Caco-2 (cell line): ENCODE results near the gene NFIA. TPM values are rescaled to one million over a fixed set of nuclear protein-coding genes. Genes with fewer than 3 reads are reported as not detected.

Experiments used
- BruUV-seq: library from RNA; stranded (reverse); fragments of 400-500 nt; replicated peaks from 2 replicates; lab custom pipeline; 2021; lab: Mats Ljungman, UMichigan
- CTCF ChIA-PET: fragments of 300-600 bp; sonication (Branson Sonifier 250); formaldehyde crosslinking; loops from one replicate; lab custom pipeline; 2022; ENCODE audit warnings: antibody characterized with exemption; lab: Charles Lee
- POLR2A ChIA-PET: fragments of 300-600 bp; sonication (Branson Sonifier 250); formaldehyde crosslinking; loops from one replicate; lab custom pipeline; 2022; ENCODE audit warnings: antibody characterized with exemption; lab: Charles Lee
- DNase-seq, 2 experiments: peaks; one replicate each; pipeline versions ENCODE4 v3.0.0 to v3.0.0-alpha.2; 2020 to 2022
- H3K27me3 ChIP-seq: replicated peaks from 2 replicates; pipeline ENCODE4 v1.6.0; 2011; ENCODE audit warnings: low read length; ENCODE audit not compliant: control insufficient read depth, insufficient read depth
- H3K36me3 ChIP-seq: 2 replicates; pipeline ENCODE4 v1.5.1; 2011; ENCODE audit warnings: low read length; ENCODE audit not compliant: control insufficient read depth, insufficient read depth
- H3K4me1 ChIP-seq: fragments of 250-450 bp; sonication (Bioruptor Pico); 2 replicates; pipeline ENCODE4 v1.5.1; 2020; ENCODE audit warnings: mild to moderate bottlenecking
- H3K4me3 ChIP-seq: 2 replicates; pipeline ENCODE4 v1.5.1; 2011; ENCODE audit warnings: low read depth, mild to moderate bottlenecking, control low read depth, low read length
- H3K9me3 ChIP-seq: fragments of 250-450 bp; sonication (Bioruptor Pico); 2 replicates; pipeline ENCODE4 v1.5.1; 2020; ENCODE audit warnings: mild to moderate bottlenecking, moderate library complexity
- H3K27ac Mint-ChIP-seq: one replicate; pipeline ENCODE4 v1.8.0; 2022; ENCODE audit warnings: mixed read lengths; ENCODE audit not compliant: unreplicated experiment
- H3K27me3 Mint-ChIP-seq: one replicate; pipeline ENCODE4 v1.8.0; 2022; ENCODE audit warnings: mixed read lengths; ENCODE audit not compliant: insufficient read depth, unreplicated experiment
- H3K36me3 Mint-ChIP-seq: one replicate; pipeline ENCODE4 v1.8.0; 2022; ENCODE audit warnings: mild to moderate bottlenecking, mixed read lengths; ENCODE audit not compliant: insufficient read depth, unreplicated experiment
- H3K4me1 Mint-ChIP-seq: one replicate; pipeline ENCODE4 v1.8.0; 2022; ENCODE audit warnings: low read depth, mixed read lengths; ENCODE audit not compliant: unreplicated experiment
- H3K4me3 Mint-ChIP-seq: one replicate; pipeline ENCODE4 v1.8.0; 2022; ENCODE audit warnings: mild to moderate bottlenecking, moderate library complexity, mixed read lengths; ENCODE audit not compliant: unreplicated experiment
- H3K9me3 Mint-ChIP-seq: one replicate; pipeline ENCODE4 v1.8.0; 2022; ENCODE audit warnings: mixed read lengths; ENCODE audit not compliant: unreplicated experiment
- intact Hi-C: fragments of 100-400 bp; cut with micrococcal nuclease; formaldehyde crosslinking; loops from one replicate; pipeline ENCODE4 v1.10.0; 2022; ENCODE audit not compliant: unreplicated experiment
- total RNA-seq: library from RNA; stranded (reverse); gene quantifications from 2 replicates; pipeline ENCODE4 v1.2.3, GENCODE V29; 2022
- TF ChIP-seq, protein P1 (sequence below), 2 experiments: fragments of 200-600 bp in 1 of 2; IDR thresholded peaks; 1 replicate in 1 of 2; 2 replicates in 1 of 2; pipeline versions ENCODE4 v1.5.1 to v1.8.0; 2011 to 2022; ENCODE audit warnings: antibody characterized with exemption in 1 of 2, control low read depth in 1 of 2, inconsistent platforms in 1 of 2, low read depth in 1 of 2, low read length in 1 of 2, mild to moderate bottlenecking in 1 of 2, moderate library complexity in 1 of 2; ENCODE audit not compliant: insufficient read depth in 1 of 2, severe bottlenecking in 1 of 2, unreplicated experiment in 1 of 2

Gene NFIA
- total RNA-seq, 1 experiment from 2014 or later, result 1.4 TPM

DNA sequence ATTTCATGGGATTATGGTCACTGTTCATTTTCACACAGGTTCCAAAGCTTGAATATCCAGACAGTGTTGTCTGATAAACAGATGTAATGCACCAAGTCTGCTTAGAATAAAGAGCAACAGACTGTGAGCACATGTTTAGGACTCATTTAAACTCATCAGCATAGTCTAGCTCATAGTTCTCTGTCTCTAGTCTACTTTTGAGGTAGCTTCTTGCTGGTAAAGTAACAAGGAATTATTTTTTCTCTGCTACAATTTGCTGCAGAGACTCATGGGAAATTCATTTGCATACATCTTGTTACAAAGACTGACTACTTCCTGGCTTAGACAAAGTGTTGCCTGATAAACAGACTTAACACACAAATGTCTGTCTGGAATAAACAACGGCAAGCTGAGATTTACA lies 187.2 kb downstream of the NFIA start:
- POLR2A ChIA-PET, result no interaction called here
- no peak overlapping the region for H3K4me3 Mint-ChIP-seq
- H3K4me1 Mint-ChIP-seq, result no peaks in the 10 kb centered on the region
- TF ChIP-seq, protein P1, sequence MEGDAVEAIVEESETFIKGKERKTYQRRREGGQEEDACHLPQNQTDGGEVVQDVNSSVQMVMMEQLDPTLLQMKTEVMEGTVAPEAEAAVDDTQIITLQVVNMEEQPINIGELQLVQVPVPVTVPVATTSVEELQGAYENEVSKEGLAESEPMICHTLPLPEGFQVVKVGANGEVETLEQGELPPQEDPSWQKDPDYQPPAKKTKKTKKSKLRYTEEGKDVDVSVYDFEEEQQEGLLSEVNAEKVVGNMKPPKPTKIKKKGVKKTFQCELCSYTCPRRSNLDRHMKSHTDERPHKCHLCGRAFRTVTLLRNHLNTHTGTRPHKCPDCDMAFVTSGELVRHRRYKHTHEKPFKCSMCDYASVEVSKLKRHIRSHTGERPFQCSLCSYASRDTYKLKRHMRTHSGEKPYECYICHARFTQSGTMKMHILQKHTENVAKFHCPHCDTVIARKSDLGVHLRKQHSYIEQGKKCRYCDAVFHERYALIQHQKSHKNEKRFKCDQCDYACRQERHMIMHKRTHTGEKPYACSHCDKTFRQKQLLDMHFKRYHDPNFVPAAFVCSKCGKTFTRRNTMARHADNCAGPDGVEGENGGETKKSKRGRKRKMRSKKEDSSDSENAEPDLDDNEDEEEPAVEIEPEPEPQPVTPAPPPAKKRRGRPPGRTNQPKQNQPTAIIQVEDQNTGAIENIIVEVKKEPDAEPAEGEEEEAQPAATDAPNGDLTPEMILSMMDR (IDR thresholded peaks at IDR 0.05; ENCODE audit: insufficient read depth in 1 of 2, low read depth in 1 of 2, low read length in 1 of 2, severe bottlenecking in 1 of 2, unreplicated experiment in 1 of 2), result no peak
- Histone ChIP-seq H3K36me3 (no peaks in the 10 kb centered on the region), H3K4me3 (no peak overlapping the region), H3K27me3 (no peaks in the 10 kb centered on the region; the same call in 1 of the 2 replicates), H3K4me1 (peaks cover 15% of the 10 kb centered on the region), H3K9me3 (no peaks in the 10 kb centered on the region)
- DNase-seq, result no peak
- CTCF ChIA-PET, result no interaction called here
- intact Hi-C loops, result no loop called here
- no TSS peak for BruUV-seq
- no peaks in the 10 kb centered on the region for H3K27me3 Mint-ChIP-seq
- H3K36me3 Mint-ChIP-seq, result no peaks in the 10 kb centered on the region
- H3K9me3 Mint-ChIP-seq, result no peaks in the 10 kb centered on the region
- H3K27ac Mint-ChIP-seq, result no peak overlapping the region

DNA sequence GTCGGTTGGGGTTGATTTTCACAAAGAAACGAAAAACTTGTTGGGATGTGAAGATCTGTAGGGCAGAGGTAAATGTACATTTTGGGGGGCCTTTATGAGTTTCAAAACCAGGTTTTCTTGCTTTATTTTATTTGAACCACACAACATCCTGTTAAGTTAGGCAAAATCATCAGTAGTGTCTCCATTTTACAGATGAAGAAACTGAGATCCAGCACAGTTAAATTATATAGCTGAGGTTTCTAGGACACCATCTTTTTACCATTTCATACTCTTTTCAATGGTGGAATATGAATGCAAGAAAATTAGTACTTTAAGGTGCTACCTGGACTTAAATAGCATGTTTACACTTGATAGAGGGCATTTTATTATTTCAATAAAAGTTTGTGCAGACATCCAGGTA lies 187.7 kb downstream of the NFIA start:
- intact Hi-C loops, result no loop called here
- TF ChIP-seq, protein P1 (IDR thresholded peaks at IDR 0.05; ENCODE audit: insufficient read depth in 1 of 2, low read depth in 1 of 2, low read length in 1 of 2, severe bottlenecking in 1 of 2, unreplicated experiment in 1 of 2), result no peak
- Mint-ChIP-seq H3K9me3 (no peaks in the 10 kb centered on the region), H3K36me3 (no peaks in the 10 kb centered on the region), H3K4me1 (no peaks in the 10 kb centered on the region), H3K27ac (no peak overlapping the region), H3K27me3 (no peaks in the 10 kb centered on the region), H3K4me3 (no peak overlapping the region)
- Histone ChIP-seq H3K27me3 (no peaks in the 10 kb centered on the region; the same call in 1 of the 2 replicates), H3K36me3 (no peaks in the 10 kb centered on the region), H3K4me1 (peaks cover 12% of the 10 kb centered on the region), H3K9me3 (no peaks in the 10 kb centered on the region), H3K4me3 (no peak overlapping the region)
- no peak for DNase-seq
- ChIA-PET CTCF (no interaction called here), POLR2A (no interaction called here)
- no TSS peak for BruUV-seq

DNA sequence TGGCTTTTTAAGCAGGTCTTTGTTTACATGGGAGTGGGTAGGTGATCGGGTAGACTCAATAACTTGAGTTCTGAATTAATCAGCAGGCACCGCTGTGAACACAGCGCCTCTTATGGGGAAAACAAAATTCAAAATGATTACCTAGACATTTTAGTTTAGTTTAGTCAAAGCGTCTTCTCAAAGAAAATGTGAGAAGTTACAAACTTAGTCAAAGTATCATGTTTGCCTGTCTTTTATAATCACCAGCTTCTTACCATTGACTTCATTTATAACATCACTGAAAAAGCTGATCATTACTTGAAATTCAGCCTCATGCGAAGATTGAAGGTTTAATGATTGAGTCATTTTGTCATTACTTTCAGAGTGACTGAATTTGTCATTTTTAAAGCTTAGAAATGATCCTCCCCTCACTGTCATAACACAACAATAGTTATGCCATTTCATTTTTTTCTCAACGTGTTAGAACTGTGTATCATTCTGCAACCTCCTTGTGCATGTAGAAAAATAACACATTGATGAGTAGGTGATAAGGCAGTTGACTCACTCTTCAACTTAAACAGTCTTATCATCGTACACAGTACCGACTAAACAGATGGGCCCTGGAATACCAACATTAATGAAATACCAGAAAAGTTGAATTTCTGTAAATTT lies 188.5 kb downstream of the NFIA start:
- no peak overlapping the region for H3K4me3 Mint-ChIP-seq
- H3K27me3 ChIP-seq, result no peaks in the 10 kb centered on the region; the same call in 1 of the 2 replicates
- H3K9me3 Mint-ChIP-seq, result no peaks in the 10 kb centered on the region
- H3K4me1 ChIP-seq, result peaks cover 11% of the 10 kb centered on the region; the same call in 1 of the 2 replicates
- ChIA-PET CTCF (no interaction called here), POLR2A (no interaction called here)
- DNase-seq, result no peak
- H3K27me3 Mint-ChIP-seq, result no peaks in the 10 kb centered on the region
- intact Hi-C loops, result no loop called here
- TF ChIP-seq, protein P1 (IDR thresholded peaks at IDR 0.05; ENCODE audit: insufficient read depth in 1 of 2, low read depth in 1 of 2, low read length in 1 of 2, severe bottlenecking in 1 of 2, unreplicated experiment in 1 of 2), result no peak
- no peaks in the 10 kb centered on the region for H3K4me1 Mint-ChIP-seq
- no peaks in the 10 kb centered on the region for H3K36me3 Mint-ChIP-seq
- no peak overlapping the region for H3K4me3 ChIP-seq
- BruUV-seq, result no TSS peak
- no peak overlapping the region for H3K27ac Mint-ChIP-seq
- no peaks in the 10 kb centered on the region for H3K9me3 ChIP-seq
- H3K36me3 ChIP-seq, result no peaks in the 10 kb centered on the region
